DMS 273 treated with DMSO at 0.1 percent for 48 hours (cell line): ENCODE data around the gene PTPRN2.
"Not testable (repeated sequence)": the region's sequence is repeated elsewhere in the genome, so short reads cannot be mapped to it uniquely, and the experiment has no call there.

Experiments used
- DNase-seq: peaks from one replicate; lab custom pipeline; 2025; lab: John Stamatoyannopoulos, UW

PTPRN2 gene

DNA sequence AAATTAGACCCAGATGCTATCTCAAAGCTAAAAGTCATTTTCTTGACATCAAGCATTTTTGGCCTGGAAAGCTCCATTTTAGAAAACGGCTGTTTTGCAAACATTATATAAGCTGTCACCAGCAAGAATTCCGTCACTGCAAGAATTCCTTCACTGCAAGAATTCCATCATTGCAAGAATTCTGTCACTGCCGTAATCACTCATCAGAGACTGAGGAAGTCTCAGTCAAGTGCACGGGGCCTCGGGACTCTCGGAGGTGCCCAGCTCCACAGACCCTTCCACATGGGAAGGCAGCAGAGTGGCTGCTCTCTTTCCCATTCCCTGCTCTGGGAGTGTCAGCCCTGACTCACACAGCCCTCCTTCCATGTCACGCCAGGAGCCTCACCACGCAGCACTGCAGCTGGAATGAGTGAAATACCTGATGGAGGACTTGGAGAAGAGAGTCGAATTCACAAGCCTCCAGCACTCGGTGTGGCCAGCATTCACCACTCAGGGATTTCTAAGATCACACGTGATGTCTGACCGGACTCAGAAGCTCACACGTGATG lies 168.3 kb downstream of the PTPRN2 start:
- no peak for DNase-seq

DNA sequence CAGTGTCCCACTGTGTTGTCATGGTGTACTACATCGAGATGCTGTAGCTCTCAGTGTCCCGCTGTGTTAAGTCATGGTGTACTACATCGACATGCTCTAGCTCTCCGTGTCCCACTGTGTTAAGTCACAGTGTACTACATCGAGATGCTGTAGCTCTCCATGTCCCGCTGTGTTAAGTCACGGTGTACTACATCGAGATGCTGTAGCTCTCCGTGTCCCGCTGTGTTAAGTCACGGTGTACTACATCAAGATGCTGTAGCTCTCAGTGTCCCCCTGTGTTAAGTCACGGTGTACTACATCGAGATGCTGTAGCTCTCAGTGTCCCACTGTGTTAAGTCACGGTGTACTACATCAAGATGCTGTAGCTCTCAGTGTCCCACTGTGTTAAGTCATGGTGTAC lies 169.2 kb downstream of the PTPRN2 start:
- DNase-seq: not testable (repeated sequence)

- DNase-seq: no peak
Measured at GRCh38 chr7:158416283-158416933, 171.2 kb downstream of the PTPRN2 start.

- DNase-seq: no peak
Measured at GRCh38 chr7:158415316-158415715, 172.3 kb downstream of the PTPRN2 start.

GRCh38 chr7:158414486-158414961 lies 173.1 kb downstream of the PTPRN2 start:
- no peak for DNase-seq

- no peak for DNase-seq
Measured at GRCh38 chr7:158414002-158414401, 173.6 kb downstream of the PTPRN2 start.

GRCh38 chr7:158411232-158411950 lies 176.2 kb downstream of the PTPRN2 start:
- DNase-seq: no peak

GRCh38 chr7:158410720-158411119 lies 176.9 kb downstream of the PTPRN2 start:
- no peak for DNase-seq

- no peak for DNase-seq
Measured at GRCh38 chr7:158409816-158410330, 177.8 kb downstream of the PTPRN2 start.

DNA sequence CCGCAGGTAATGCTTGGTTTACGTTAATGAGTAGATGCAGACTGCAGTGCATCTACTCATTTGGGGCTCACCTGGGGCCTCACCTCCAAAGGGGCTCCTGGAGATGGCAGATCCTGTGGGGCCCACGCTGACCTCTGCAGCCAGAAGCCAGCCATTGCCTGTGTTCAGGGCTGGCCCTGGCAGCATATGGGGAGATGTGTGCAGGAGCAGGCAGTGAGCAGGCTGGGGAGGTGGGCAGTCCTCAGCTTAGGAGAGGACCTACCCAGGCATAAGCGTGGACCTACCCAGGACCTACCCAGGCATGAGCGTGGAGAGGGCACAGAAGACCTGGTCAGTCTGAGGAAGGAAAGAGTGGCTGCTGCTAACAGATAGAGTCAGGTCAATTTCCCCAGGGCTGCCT lies 178.5 kb downstream of the PTPRN2 start:
- no peak for DNase-seq

DNA sequence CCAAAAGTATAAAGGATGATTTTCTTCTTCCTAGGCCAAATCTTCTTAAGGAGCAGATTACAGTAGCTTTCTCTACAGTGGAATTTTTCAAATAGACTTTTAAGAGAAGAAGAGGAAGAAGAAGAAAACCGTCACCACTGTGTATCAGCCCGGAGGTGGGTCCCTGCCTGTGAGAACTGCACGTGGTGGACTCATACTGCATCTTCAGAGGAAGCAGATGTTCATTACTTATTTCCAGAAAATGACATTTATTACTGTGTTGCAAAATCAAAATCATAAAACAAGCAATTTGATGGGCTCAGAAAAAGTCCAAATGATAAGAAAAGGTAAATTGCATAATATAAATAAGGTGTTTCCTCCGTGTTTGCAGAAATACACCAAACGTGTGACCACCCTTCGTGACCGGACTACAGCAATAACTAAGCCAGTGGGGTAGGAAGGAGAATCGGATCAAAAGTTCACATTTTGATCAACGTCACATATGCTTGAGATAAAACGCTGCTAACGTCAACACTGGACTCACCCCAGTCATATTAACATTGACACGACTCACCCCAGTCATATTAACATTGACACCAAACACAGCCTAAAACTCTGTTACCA lies 179.2 kb downstream of the PTPRN2 start:
- no peak for DNase-seq

- DNase-seq: peak; percentile 10
Measured at GRCh38 chr7:158407581-158408317, 179.9 kb downstream of the PTPRN2 start.

GRCh38 chr7:158406801-158407200 lies 180.8 kb downstream of the PTPRN2 start:
- no peak for DNase-seq

DNA sequence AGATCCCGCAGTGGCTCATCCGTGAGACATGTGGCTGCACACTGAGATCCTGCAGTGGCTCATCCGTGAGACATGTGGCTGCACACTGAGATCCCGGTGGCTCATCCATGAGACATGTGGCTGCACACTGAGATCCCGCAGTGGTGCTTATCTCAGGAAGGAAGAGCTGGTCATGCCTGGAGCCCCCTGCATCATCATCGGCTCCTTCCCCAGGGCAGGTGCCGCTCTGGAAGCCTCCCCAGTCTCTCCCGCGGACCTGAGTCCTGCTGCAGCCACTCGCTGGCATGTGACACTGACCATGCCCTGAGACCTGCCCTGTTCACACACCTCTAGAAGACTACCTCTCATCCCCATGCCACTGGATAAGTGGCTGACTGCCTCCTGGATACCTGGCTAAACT lies 181.3 kb downstream of the PTPRN2 start:
- no peak for DNase-seq

DNA sequence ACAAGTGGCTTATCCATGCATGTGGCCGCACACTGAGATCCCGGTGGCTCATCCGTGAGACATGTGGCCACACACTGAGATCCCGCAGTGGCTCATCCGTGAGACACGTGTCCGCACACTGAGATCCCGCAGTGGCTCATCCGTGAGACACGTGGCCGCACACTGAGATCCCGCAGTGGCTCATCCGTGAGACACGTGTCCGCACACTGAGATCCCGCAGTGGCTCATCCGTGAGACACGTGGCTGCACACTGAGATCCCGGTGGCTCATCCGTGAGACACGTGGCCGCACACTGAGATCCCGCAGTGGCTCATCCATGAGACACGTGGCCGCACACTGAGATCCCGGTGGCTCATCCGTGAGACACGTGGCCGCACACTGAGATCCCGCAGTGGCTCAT lies 181.9 kb downstream of the PTPRN2 start:
- not testable (repeated sequence) for DNase-seq

GRCh38 chr7:158405324-158405723 lies 182.3 kb downstream of the PTPRN2 start:
- no peak for DNase-seq

DNA sequence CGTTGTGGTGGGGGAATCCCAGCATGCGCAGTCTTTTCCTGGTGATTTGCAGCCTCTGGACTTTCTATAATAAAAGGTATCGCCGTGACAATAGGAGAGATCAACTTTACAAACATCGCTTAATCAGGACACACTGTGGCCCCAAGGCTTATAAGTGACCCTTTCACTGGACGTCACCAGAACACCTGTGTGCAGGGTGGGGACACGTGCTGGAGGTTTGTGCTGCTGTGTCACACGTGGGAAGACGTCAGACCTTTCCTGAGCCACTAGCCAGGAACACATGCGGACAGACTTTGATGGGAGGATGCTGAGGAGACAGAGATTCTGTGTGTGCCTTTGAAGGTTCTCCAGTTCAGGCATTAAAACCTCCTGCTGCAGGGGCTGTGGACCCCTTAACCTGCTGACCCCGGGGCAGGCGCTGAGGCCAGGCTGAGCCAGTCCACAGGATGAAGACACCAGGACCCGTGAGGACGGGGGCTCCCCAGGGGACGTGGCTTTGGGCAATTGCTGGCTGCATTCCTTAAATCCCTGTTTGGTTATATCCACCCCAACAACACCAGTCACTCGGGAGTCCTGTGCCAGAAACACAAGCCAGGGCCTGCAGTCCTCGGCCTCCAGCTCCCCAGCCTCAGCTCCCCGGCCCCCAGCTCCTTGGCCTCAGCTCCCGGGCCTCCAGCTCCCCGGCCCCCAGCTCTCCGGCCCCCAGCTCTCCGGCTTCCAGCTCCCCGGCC lies 183.4 kb downstream of the PTPRN2 start:
- DNase-seq: no peak

- DNase-seq: no peak
Measured at GRCh38 chr7:158403013-158403821, 184.4 kb downstream of the PTPRN2 start.

DNA sequence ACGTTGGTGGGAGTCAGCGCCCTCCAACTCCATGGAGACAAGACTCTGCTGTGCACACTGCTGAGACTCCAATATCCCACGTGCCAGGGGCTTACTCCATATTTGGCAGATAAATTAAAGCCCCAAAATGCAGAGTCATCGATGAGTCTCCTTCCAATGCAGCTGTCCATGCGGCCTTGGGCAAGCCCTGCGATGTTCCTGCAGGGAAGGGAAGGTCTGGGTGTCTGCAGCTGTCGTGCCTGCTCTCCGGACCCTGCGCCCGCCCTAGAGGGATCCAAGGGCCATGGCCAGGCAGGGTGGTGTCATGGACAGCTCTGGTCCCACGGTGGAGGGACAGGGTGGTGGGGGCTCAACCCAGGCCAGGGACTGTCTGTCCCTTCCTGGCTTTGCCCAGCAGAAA lies 185.2 kb downstream of the PTPRN2 start:
- no peak for DNase-seq

DNA sequence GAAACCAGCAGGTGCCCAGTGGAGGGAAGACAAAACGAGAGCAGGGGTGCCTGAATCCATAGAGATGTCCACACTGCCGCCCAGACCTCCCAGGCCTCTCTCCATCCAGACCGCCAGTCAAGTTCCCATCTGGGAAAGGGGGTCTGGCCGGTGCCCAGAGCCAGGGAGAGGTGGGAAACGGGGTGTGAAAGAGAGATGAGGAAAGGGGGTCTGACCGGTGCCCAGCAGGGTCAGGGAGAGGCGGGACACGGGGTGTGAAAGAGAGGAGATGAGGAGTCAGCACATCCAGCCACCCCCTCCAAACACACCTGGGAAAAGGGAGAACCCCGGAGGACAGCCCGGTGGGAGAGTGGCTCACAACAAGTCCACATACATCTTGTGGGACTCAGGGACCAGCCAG lies 185.8 kb downstream of the PTPRN2 start:
- no peak for DNase-seq
